ENCODE results near the gene DMBX1. TPM values are rescaled to one million over a fixed set of nuclear protein-coding genes. Genes with fewer than 3 reads are reported as not detected.

DMBX1 gene
- polyA plus RNA-seq, 1 of the 3 experiments (the other 2 are of a cell fraction), result not detected

DNA sequence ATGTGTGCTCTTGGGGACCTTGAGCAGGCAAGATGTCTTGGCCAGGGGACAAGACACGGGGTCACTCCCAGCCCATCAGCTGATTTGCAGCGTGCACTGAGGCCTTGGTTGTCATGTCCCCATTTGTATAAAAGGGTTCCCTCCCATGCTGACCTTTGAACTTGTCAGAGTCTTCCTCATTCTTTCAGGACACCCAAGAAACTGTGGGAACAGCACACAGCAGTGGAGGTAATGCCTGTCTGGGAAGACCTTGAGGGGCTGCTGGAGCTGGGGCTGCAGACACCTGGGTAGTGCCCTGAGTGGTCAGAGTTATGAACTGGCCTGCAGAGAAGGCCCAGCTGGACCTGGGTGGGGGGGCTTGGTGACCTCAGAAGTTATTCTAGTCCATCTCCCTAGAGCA, 49.2 kb upstream of the DMBX1 start (continued):
- TF ChIP-seq, protein P1, sequence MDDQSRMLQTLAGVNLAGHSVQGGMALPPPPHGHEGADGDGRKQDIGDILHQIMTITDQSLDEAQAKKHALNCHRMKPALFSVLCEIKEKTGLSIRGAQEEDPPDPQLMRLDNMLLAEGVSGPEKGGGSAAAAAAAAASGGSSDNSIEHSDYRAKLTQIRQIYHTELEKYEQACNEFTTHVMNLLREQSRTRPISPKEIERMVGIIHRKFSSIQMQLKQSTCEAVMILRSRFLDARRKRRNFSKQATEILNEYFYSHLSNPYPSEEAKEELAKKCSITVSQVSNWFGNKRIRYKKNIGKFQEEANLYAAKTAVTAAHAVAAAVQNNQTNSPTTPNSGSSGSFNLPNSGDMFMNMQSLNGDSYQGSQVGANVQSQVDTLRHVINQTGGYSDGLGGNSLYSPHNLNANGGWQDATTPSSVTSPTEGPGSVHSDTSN (IDR thresholded peaks at IDR 0.05), result no peak

DNA sequence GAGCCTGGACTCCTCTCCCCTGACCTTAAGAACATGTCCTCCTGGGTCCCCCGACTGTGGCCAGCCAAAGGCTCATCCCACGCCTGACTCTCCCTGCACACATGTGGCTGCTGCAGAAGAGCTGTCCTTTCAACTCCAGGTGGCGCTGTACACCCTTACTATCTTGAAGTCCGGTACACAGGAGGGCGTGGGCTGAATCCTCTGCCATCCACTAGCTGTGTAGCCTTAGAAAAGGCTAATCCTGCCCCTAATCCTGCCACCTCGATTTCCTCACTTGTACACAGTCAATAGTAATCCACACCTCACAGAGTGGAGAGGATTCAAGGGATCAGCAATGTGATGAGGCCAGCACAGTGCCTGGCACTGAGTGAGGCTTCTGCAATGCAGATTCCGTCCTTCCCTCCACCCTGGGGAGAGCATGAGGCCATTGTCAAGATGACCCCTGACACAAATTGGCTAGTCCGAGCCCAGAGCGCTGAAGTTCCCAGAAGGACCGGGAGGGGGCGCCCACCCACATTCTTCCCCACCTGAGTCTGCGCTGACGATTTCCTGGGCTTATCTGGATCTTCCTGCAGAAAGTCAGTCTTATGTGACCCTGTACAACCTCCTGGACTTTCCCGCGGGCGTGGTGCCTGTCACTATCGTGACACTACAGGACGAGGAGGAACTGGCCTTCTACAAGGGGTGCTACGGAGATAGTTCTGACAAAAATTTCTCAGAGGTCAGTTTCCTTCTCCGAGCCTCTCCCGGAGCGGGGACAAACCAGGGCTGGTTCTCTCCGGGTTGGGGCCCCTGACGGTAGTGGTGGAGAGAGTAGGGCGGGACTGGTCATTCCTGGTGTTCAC, 47.1 kb upstream of the DMBX1 start:
- ChIA-PET CTCF (interaction anchor here (0.6 to 11.4 kb wide), 44 partner anchors 8 to 303 kb away, joined by 3 to 150 read pairs (median 5); partner anchors contain the start of genes ATPAF1, EFCAB14 and KNCN), POLR2A (no interaction called here)
- Histone ChIP-seq H3K9me3 (no peaks in the 10 kb centered on the region), H3K4me2 (peak overlapping the region; percentile 86), H3K9me2 (no peaks in the 10 kb centered on the region), H3K4me3 (ENCODE audit: low read depth in 2 of 2, low read length in 1 of 2) (peak overlapping the region; percentile 49 to 55), H4K20me1 (ENCODE audit: insufficient read depth) (no peaks in the 10 kb centered on the region), H3K9ac (no peak overlapping the region), H3F3A (replicated peaks; ENCODE audit: insufficient read depth) (no peaks in the 10 kb centered on the region), H3K79me2 (ENCODE audit: insufficient read depth) (no peaks in the 10 kb centered on the region), H3K27ac (ENCODE audit: low read depth in 2 of 2, low read length in 1 of 2) (0 out of 4 replicates have a peak overlapping the region, but pooled peaks of 1 of the 2 experiments have one; percentile 53), H3K36me3 (replicated peaks in 1 of 2; ENCODE audit: control insufficient read depth in 1 of 2, insufficient read depth in 2 of 2, low read length in 1 of 2) (no peaks in the 10 kb centered on the region), H2AFZ (ENCODE audit: low read depth) (peak overlapping the region; percentile 23; the same call in 1 of the 2 replicates), H3K27me3 (ENCODE audit: insufficient read depth) (peaks cover 4% of the 10 kb centered on the region; the same call in 1 of the 2 replicates), H3K4me1 (ENCODE audit: control insufficient read depth in 1 of 2, insufficient read depth in 2 of 2, low read depth in 1 of 2, low read length in 1 of 2) (peaks cover 0 to 6% of the 10 kb centered on the region in 2 experiments; a peak in 1 of 4 replicates)
- DNase-seq, result peak; percentile 81
- 16% methylated on average over 12 of the region's 25 CpGs for WGBS (ENCODE audit: low lambda C conversion rate)
- TF ChIP-seq RAD21 (IDR thresholded peaks at IDR 0.05; ENCODE audit: low read length), result peak; percentile 58
- peak; percentile 91 for TF ChIP-seq CTCF (IDR thresholded peaks at IDR 0.05)
- TF ChIP-seq CHD2 (IDR thresholded peaks at IDR 0.05; ENCODE audit: low read length, partially characterized antibody), result peak; percentile 22
- no peak for TF ChIP-seq ELF1 (IDR thresholded peaks at IDR 0.05)
- TF ChIP-seq SMC3 (IDR thresholded peaks at IDR 0.05; ENCODE audit: low read depth, low read length), result peak; percentile 29; the same call in 1 of the 2 replicates
- no peak for TF ChIP-seq NFIC (IDR thresholded peaks at IDR 0.05; ENCODE audit: borderline replicate concordance)
- TF ChIP-seq NRF1 (IDR thresholded peaks at IDR 0.05; ENCODE audit: low read depth, low read length), result peak; percentile 56
- TF ChIP-seq MXI1 (IDR thresholded peaks at IDR 0.05; ENCODE audit: low read depth, low read length), result 0 out of 2 replicates have a peak, but pooled peaks have one; percentile 21

DNA sequence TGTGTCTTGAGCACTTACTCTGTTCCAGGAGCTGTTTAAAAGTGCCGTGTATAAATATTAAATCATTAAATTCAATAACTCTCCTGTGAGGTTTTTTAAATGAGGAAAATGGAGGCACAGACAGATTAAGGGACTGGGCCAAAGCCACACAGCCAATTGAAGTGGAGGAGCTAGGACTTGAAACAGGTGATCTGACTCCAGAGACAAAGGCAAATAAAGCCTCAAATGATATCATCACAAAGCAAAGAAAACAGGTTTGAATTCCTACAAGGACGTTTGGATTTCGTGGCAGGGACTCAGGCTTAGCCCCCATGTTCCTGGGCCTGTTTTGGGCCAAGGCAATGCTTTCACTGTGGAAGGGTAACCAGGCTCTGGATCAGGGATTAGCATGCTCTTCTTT, 45.2 kb upstream of the DMBX1 start:
- H3K4me1 ChIP-seq (ENCODE audit: control insufficient read depth in 1 of 2, insufficient read depth in 2 of 2, low read depth in 1 of 2, low read length in 1 of 2), result peaks cover 0 to 15% of the 10 kb centered on the region in 2 experiments; a peak in 1 of 4 replicates
- POLR2A ChIA-PET, result no interaction called here
- H2AFZ ChIP-seq (ENCODE audit: low read depth), result no peak overlapping the region
- WGBS (ENCODE audit: low lambda C conversion rate), result 65% methylated on average over 3 of the region's 3 CpGs
- no peak overlapping the region for H3K4me2 ChIP-seq
- no peaks in the 10 kb centered on the region for H3K9me3 ChIP-seq
- no peaks in the 10 kb centered on the region for H3F3A ChIP-seq (replicated peaks; ENCODE audit: insufficient read depth)
- no peaks in the 10 kb centered on the region for H3K36me3 ChIP-seq (replicated peaks in 1 of 2; ENCODE audit: control insufficient read depth in 1 of 2, insufficient read depth in 2 of 2, low read length in 1 of 2)
- no peak overlapping the region for H3K9ac ChIP-seq
- no peak for TF ChIP-seq RCOR1 (IDR thresholded peaks at IDR 0.05; ENCODE audit: low read length)
- peaks cover 17% of the 10 kb centered on the region; the same call in 1 of the 2 replicates for H3K27me3 ChIP-seq (ENCODE audit: insufficient read depth)
- H3K27ac ChIP-seq (ENCODE audit: low read depth in 2 of 2, low read length in 1 of 2), result no peak overlapping the region
- no peaks in the 10 kb centered on the region for H4K20me1 ChIP-seq (ENCODE audit: insufficient read depth)
- DNase-seq, result no peak
- CTCF ChIA-PET, result interaction anchor here (1.1 to 11.5 kb wide), 14 partner anchors 10 to 104 kb away, joined by 3 to 496 read pairs (median 14); partner anchors contain the start of gene DMBX1
- no peaks in the 10 kb centered on the region for H3K9me2 ChIP-seq
- H3K4me3 ChIP-seq (ENCODE audit: low read depth in 2 of 2, low read length in 1 of 2), result no peak overlapping the region
- H3K79me2 ChIP-seq (ENCODE audit: insufficient read depth), result no peaks in the 10 kb centered on the region
